Measurements from ENCODE around the gene RBPJL.

Gene RBPJL

DNA sequence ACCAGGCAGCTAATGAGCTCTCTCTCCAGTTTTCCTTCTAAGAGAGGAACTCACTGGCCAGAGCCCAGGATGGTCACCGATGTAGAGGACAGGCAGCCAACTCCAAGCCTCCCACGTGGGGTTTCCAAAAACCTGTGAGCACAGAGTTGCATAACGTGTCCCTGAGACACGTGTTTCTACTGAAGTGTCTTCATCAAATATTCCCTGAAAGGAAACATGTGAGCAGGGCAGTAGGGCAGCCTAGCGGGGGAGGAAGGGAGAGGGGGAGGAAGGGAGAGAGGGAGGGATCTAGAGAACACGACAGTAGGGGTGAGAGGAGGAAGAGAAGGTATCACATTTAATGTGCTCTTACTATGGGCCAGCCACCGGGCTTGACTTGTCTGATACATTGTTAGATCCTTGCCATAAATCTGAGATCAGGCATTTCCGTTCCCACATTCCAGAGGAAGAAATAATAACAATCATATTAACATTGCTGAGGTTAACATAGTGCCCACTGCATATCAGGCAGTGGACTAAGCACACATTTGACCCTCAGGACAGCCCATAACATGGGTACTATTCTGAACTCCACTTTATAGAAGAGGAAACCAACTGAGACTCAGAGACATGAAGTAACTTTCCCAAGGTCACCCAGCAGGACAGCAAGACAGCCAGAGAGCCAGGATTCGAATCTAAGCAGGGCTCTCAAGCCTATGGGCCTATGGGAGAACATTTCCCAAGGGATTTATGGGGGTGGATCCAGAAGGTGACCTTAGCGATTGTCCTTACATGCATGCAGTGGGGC lies 51.8 kb downstream of the RBPJL start:
- in situ Hi-C loops (cut with MboI; ENCODE audit: low sequenced_read_pairs) = no loop called here

DNA sequence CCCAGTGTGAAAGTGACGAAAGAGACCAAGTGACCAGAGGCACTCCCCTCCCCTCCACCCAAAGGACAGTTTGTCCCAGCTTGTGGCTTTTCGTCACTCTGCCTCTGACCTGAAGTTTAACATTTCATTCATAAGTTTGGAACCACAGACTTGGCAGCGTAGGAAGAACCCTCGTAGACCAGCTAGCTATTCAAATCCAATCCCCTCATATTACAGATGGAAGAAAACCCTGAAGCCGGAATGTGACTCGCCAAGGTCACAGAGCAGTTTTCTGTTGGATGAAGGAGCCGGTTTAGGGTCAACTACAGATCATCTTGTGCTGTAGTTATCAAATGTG lies 52.4 kb downstream of the RBPJL start:
- in situ Hi-C loops (cut with MboI; ENCODE audit: low sequenced_read_pairs) = no loop called here

DNA sequence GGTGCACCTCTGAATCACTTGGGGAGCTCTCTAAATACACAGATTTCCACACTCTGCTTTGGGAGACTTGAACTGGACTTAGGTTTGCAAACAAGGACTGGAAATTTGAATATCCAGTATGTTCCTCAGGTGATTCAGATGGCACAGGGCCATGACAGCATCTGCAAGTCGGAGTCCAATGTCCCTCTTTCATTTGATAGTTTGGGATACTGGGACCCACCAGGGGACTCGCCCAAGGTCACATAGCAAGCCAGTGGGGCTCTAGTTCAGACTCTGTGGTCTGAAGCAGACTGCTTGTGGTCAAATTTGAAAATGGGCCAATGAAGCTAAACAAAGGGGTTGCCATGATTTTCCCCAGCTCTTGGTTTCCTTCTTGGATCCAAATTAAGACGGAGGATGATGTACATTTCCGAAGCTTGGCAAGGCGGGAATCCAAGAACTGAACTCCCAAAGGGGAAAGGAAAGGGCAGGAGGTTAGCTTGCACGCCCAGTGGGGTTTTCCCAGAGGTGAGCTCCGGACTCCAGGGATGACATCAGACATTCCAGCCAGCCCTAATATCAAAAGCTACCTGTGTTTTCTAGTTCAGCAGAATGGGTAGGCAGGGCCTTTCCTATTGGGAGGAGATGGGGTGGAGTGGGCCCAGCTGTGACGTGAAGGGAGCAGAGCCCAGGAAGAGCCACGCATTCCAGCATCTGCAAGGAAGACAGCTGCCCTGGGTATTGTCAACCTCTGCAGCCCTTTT lies 52.9 kb downstream of the RBPJL start:
- in situ Hi-C loops (cut with MboI; ENCODE audit: low sequenced_read_pairs) = loop anchor here (5.0 kb wide), 1 partner anchor 78 kb away; no protein-coding TSS in a partner anchor

DNA sequence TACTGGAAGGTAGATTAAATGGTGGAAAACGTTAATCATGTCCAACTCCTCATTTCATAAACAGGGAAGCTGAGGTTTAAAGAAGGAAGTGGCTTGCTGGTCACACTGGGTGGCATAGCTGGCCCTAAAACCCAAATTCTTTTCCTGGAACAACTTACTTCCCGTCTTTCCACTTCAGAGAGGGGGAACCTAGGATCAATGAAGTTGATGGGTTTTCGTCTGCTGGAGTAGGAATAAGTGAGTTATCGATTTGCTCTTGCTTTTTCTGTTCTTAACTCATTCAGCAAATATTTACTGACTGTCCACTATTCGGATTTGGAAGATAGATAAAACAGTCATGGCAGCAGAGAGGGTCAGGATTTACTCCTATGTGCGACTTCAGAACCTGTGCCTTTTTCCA lies 55.2 kb downstream of the RBPJL start:
- in situ Hi-C loops (cut with MboI; ENCODE audit: low sequenced_read_pairs) = loop anchor here (5.0 kb wide), 1 partner anchor 76 kb away; no protein-coding TSS in a partner anchor

DNA sequence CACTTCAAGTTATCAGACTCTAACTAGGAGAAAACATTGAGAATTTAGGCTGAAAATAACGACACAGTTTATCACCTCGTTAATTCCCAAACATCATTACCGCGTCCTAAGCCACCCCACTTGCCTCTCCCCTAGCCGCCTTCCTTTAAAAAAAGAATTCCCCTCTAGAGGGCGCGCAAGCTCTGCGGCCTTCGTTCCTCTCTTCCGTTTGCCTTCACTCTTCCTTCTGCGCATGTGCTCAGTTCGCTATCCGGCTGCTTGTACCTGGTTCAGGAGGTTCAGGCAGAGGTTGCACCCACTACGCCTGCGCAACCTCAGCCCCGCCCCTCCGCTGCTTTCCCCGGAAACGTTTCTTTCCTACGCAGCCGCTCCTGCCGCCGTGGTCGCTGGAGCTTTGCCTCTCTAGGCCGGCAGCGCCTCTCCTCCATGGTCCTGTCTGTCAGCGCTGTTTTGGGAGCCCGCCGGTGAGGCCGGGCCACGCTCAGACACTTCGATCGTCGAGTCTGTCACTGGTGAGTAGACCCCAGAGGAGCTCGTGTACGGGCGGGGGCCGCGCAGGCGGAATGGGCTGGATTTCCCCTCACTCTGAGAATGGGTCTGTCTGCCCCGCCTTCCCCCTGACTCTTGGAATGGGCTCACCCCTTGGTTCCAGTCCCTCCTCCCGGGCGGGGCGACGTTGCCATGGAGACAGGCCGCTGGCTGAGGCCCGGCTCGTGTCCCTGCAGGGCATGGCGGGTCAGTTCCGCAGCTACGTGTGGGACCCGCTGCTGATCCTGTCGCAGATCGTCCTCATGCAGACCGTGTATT lies 56.4 kb downstream of the RBPJL start, which contains the start of gene SYS1:
Gene SYS1 (plus strand): TSS at position 353 of the 807 bp plus-strand sequence. CDS start 376 bp downstream, at position 729.
- in situ Hi-C loops (cut with MboI; ENCODE audit: low sequenced_read_pairs) = loop anchor here (5.0 kb wide), 1 partner anchor 74 kb away; no protein-coding TSS in a partner anchor

DNA sequence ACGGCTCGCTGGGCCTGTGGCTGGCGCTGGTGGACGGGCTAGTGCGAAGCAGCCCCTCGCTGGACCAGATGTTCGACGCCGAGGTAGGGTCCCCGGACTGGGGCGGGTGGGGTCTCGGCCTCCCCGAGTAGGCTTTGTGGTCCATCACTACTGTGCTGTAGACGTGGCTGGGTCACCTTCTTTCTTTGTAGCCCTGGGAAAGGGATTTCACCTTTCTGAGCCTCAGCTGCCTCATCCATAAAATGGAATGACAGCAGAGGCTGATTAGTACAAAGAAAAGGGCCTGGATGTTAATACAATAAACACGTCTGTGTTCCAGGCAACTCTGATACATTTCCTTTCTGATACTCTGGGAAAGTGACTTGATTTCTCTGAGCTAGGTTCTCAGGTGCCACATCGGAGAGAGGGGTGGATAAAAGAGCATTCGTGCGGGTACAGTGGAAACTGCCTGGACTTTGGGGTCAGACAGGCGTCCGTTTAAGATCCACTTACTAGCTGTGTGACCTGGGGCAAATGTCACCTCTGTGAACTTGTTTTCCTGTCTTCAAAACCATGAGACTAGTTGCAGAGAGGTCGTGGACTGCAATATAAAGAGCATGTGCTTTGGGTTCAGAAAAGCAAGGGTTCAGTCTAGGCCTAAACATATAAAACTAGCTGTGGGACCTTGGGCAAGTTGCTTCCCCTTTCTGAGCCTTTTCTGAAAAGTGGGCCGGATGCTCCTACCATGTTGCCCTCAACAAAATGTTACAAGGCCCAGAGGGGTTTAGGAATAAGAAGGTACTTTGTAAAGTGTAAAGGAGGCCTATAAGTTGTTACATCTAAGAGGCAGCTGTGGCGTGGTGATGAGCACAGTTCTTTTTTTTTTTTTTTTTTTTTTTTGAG lies 57.2 kb downstream of the RBPJL start:
- in situ Hi-C loops (cut with MboI; ENCODE audit: low sequenced_read_pairs) = loop anchor here (5.0 kb wide), 1 partner anchor 73 kb away; no protein-coding TSS in a partner anchor

DNA sequence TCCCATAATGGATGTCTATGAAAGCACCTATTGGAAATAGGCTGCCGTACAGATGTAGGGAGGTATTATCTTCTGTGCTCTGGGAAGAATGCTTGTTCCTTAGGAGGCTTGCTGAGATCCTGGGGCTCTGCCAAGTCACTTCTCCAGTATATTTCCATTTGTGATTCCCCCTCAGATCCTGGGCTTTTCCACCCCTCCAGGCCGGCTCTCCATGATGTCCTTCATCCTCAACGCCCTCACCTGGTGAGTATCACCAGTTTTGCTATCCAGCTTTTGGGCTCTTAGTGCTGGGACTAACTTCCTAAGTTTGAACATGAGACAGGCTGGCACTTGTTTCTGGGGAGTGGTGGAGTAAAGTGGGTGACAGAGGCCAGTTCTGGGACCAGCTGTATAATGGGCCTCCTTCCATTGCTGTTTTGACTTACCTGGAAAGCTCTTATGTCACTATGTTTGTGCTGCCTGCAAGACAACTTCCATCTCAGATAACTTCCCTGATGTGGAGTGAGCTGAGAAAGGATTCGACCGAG lies 58.9 kb downstream of the RBPJL start:
- in situ Hi-C loops (cut with MboI; ENCODE audit: low sequenced_read_pairs) = no loop called here

DNA sequence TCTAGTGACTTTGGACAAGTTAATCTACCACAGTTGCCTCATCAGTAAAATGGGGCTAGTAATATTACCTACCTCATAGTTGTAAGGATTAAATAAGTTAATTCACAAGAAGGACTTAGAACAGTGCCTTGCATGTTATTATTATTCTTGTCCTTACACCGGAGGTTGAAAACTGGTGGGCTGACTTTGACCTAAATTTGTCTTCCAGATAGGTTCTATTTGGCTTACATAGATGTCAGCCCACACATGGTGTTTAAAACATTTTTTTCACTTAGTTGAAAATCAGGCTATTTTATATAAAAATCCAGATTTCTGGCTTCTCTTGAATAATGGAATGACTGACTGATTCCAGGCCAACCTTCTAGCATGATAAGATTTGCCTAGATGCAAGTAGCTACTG lies 59.6 kb downstream of the RBPJL start:
- in situ Hi-C loops (cut with MboI; ENCODE audit: low sequenced_read_pairs) = no loop called here

DNA sequence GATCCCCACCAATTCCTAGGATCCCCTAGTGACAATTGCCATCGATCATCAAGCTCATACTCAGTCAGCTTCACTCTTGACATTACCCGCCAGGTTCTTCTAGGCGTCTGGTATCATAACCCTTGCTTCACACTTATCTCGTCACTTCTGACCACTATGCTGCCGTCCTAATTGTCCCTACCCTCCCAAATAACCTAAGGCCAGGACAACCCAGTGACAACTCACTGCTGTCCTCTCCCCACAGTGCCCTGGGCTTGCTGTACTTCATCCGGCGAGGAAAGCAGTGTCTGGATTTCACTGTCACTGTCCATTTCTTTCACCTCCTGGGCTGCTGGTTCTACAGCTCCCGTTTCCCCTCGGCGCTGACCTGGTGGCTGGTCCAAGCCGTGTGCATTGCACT lies 60.0 kb downstream of the RBPJL start:
- in situ Hi-C loops (cut with MboI; ENCODE audit: low sequenced_read_pairs) = no loop called here

DNA sequence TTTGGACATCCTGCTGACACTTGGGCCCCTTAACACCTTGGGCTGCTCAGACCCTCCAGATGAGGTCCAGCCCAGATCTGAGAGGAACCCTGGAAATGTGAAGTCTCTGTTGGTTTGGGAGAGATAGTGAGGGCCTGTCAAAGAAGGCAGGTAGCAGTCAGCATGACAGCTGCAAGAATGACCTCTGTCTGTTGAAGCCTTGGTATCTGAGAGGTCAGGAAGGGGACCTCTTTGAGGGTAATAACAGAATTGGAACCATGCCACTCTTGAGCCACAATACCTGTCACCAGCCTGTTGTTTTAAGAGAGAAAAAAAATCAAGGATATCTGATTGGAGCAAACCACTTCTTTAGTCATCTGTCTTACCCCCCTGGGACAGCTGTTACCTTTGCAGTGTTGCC lies 60.5 kb downstream of the RBPJL start:
- in situ Hi-C loops (cut with MboI; ENCODE audit: low sequenced_read_pairs) = no loop called here
